ENCODE data around the gene KIF3B. TPM values are rescaled to one million over a fixed set of nuclear protein-coding genes. Genes with fewer than 3 reads are reported as not detected.

The KIF3B gene
- total and polyA plus RNA-seq, 2 of the 13 experiments (the other 11 are each of a cell fraction or from before 2014, with no cell fraction given), result 23.6 to 28.8 TPM

DNA sequence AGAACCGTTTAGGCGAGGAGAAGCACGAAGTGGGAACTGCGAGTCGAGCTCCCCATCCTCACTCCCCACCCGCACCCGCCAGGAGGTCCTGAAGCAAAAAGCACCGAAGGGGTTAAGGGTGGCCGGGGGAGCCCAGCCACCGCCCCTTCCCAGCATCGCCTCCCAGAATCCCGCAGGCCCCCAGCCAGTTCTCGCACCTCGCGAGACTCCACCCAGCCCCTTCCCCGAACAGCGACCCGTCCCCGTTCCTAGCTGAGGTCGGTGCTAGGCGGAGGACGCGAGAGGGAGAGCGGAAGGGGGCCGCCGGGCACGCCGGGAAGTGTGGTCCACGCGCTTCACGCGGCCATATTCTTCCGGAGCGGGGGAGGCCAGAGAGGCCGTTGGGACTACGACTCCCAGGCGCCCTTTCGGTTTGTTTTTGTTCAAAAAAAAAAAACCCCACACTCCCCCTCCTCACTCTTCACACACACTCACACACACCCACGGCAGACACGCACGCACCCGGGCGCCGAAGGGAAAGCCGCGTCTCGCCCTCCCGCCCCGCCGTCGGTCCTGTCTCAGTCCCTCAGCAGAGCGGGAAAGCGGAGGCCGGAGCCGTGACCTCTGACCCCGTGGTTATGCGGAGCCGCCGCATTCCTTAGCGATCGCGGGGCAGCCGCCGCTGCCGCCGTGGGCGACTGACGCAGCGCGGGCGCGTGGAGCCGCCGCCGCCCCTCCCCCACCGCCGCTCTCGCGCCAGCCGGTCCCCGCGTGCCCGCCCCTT lies 80.6 kb downstream of the KIF3B start, which contains the start of gene ASXL1 (continued):
- TF ChIP-seq ZNF670 (CRISPR knock-in tag; IDR thresholded peaks at IDR 0.05; ENCODE audit: borderline replicate concordance), result peak; percentile 88; the same call in 1 of the 2 replicates
- no peak for TF ChIP-seq NCOA5 (CRISPR knock-in tag; IDR thresholded peaks at IDR 0.05)
- TF ChIP-seq, protein P1, sequence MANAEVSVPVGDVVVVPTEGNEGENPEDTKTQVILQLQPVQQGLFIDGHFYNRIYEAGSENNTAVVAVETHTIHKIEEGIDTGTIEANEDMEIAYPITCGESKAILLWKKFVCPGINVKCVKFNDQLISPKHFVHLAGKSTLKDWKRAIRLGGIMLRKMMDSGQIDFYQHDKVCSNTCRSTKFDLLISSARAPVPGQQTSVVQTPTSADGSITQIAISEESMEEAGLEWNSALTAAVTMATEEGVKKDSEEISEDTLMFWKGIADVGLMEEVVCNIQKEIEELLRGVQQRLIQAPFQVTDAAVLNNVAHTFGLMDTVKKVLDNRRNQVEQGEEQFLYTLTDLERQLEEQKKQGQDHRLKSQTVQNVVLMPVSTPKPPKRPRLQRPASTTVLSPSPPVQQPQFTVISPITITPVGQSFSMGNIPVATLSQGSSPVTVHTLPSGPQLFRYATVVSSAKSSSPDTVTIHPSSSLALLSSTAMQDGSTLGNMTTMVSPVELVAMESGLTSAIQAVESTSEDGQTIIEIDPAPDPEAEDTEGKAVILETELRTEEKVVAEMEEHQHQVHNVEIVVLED (CRISPR knock-in tag; IDR thresholded peaks at IDR 0.05; ENCODE audit: borderline replicate concordance), result peak; percentile 96
- TF ChIP-seq, protein P2, sequence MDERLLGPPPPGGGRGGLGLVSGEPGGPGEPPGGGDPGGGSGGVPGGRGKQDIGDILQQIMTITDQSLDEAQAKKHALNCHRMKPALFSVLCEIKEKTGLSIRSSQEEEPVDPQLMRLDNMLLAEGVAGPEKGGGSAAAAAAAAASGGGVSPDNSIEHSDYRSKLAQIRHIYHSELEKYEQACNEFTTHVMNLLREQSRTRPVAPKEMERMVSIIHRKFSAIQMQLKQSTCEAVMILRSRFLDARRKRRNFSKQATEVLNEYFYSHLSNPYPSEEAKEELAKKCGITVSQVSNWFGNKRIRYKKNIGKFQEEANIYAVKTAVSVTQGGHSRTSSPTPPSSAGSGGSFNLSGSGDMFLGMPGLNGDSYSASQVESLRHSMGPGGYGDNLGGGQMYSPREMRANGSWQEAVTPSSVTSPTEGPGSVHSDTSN (CRISPR knock-in tag; IDR thresholded peaks at IDR 0.05), result no peak
- no peak for TF ChIP-seq ZNF296 (CRISPR knock-in tag; conservative IDR thresholded peaks at IDR 0.05)
- TF ChIP-seq ZMYM3 (CRISPR knock-in tag; IDR thresholded peaks at IDR 0.05), result peak; percentile 96
- peak; percentile 76; the same call in 1 of the 2 replicates for TF ChIP-seq SIN3A (IDR thresholded peaks at IDR 0.05; ENCODE audit: borderline replicate concordance, low read depth, low read length)
- TF ChIP-seq, protein P3, sequence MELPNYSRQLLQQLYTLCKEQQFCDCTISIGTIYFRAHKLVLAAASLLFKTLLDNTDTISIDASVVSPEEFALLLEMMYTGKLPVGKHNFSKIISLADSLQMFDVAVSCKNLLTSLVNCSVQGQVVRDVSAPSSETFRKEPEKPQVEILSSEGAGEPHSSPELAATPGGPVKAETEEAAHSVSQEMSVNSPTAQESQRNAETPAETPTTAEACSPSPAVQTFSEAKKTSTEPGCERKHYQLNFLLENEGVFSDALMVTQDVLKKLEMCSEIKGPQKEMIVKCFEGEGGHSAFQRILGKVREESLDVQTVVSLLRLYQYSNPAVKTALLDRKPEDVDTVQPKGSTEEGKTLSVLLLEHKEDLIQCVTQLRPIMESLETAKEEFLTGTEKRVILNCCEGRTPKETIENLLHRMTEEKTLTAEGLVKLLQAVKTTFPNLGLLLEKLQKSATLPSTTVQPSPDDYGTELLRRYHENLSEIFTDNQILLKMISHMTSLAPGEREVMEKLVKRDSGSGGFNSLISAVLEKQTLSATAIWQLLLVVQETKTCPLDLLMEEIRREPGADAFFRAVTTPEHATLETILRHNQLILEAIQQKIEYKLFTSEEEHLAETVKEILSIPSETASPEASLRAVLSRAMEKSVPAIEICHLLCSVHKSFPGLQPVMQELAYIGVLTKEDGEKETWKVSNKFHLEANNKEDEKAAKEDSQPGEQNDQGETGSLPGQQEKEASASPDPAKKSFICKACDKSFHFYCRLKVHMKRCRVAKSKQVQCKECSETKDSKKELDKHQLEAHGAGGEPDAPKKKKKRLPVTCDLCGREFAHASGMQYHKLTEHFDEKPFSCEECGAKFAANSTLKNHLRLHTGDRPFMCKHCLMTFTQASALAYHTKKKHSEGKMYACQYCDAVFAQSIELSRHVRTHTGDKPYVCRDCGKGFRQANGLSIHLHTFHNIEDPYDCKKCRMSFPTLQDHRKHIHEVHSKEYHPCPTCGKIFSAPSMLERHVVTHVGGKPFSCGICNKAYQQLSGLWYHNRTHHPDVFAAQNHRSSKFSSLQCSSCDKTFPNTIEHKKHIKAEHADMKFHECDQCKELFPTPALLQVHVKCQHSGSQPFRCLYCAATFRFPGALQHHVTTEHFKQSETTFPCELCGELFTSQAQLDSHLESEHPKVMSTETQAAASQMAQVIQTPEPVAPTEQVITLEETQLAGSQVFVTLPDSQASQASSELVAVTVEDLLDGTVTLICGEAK (IDR thresholded peaks at IDR 0.05), result peak; percentile 82
- TF ChIP-seq, protein P3 (CRISPR knock-in tag; IDR thresholded peaks at IDR 0.05), result peak; percentile 97
